ENCODE results near the gene CEP63.

CEP63 gene

DNA sequence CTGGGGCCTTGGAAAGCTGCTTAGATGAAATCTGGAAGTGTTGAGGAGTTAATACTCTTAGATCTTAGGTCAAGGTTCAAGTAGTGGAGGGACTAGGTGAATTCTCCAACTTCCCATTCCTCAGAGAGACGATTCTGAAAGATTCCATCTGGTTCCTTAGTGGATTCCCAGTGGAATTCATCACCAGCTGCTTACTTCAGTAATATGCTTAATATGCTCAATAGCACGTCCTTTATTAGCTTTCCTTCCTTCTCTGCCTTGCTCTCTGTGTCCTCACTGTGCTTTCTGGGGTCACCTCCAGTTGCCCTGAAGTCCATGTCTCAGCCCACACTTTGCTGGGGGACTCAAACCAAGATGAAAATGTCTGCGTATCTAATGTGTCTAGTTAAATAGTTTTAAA, 31.0 kb downstream of the CEP63 start:
- H3K36me3 ChIP-seq (ENCODE audit: control insufficient read depth, insufficient read depth, low read length), result no peaks in the 10 kb centered on the region; the same call in 1 of the 2 replicates
- no peak overlapping the region for H3K27ac ChIP-seq (ENCODE audit: low read depth, low read length)
- H3K4me1 ChIP-seq (ENCODE audit: control insufficient read depth, insufficient read depth, low read length), result no peaks in the 10 kb centered on the region
- no peak overlapping the region for H3K9ac ChIP-seq (ENCODE audit: low read length)
- H3K9me3 ChIP-seq (ENCODE audit: control insufficient read depth, insufficient read depth, low read depth, low read length), result peaks cover 6% of the 10 kb centered on the region; the same call in 1 of the 2 replicates
- H3K27me3 ChIP-seq (ENCODE audit: control insufficient read depth, insufficient read depth, low read length), result no peaks in the 10 kb centered on the region
- H3K4me3 ChIP-seq (ENCODE audit: low read depth, low read length), result no peak overlapping the region

GRCh38 chr3:134517791-134518190, 31.9 kb downstream of the CEP63 start:
- H3K4me1 ChIP-seq (ENCODE audit: control insufficient read depth, insufficient read depth, low read length), result no peaks in the 10 kb centered on the region
- no peak overlapping the region for H3K4me3 ChIP-seq (ENCODE audit: low read depth, low read length)
- no peak overlapping the region for H3K9ac ChIP-seq (ENCODE audit: low read length)
- H3K27ac ChIP-seq (ENCODE audit: low read depth, low read length), result no peak overlapping the region
- H3K9me3 ChIP-seq (ENCODE audit: control insufficient read depth, insufficient read depth, low read depth, low read length), result peaks cover 13% of the 10 kb centered on the region
- H3K27me3 ChIP-seq (ENCODE audit: control insufficient read depth, insufficient read depth, low read length), result no peaks in the 10 kb centered on the region
- no peaks in the 10 kb centered on the region for H3K36me3 ChIP-seq (ENCODE audit: control insufficient read depth, insufficient read depth, low read length)

DNA sequence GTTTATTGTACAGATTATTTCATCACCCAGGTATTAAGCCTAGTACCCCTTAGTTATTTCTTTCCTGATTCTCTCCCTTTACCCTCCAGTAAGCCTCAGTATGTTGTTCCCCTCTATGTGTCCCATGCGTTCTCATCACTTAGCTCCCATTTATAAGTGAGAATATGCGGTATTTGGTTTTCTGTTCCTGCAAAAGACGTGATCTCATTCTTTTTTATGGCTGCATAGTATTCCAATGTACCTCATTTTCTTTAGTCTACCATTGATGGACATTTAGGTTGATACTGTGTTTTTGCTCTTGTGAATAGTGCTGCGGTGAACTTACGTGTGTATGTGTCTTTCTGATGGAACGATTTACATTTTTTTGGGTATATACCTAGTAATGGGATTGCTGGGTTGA, 36.7 kb downstream of the CEP63 start:
- Histone ChIP-seq H3K4me1 (ENCODE audit: control insufficient read depth, insufficient read depth, low read length) (no peaks in the 10 kb centered on the region), H3K9ac (ENCODE audit: low read length) (no peak overlapping the region), H3K9me3 (ENCODE audit: control insufficient read depth, insufficient read depth, low read depth, low read length) (peaks cover 33% of the 10 kb centered on the region), H3K27ac (ENCODE audit: low read depth, low read length) (no peak overlapping the region), H3K36me3 (ENCODE audit: control insufficient read depth, insufficient read depth, low read length) (no peaks in the 10 kb centered on the region), H3K27me3 (ENCODE audit: control insufficient read depth, insufficient read depth, low read length) (no peaks in the 10 kb centered on the region), H3K4me3 (ENCODE audit: low read depth, low read length) (no peak overlapping the region)

DNA sequence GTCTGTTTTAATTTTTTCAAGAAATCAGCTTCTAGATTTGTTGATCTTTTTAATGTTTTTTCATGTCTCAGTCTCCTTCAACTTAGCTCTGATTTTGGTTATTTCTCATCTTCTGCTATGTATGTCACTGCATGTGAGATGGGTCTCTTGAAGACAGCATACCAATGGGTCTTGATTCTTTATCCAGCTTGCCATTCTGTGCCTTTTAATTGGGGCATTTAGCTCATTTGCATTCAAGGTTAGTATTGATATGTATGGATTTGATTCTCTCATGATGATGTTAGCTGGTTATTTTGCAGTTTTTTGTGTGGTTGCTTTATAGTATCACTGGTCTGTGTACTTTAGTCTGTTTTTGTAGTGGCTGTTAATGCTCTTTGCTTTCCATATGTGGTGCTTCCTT, 39.4 kb downstream of the CEP63 start:
- Histone ChIP-seq H3K27ac (ENCODE audit: low read depth, low read length) (no peak overlapping the region), H3K4me3 (ENCODE audit: low read depth, low read length) (no peak overlapping the region), H3K36me3 (ENCODE audit: control insufficient read depth, insufficient read depth, low read length) (no peaks in the 10 kb centered on the region), H3K9me3 (ENCODE audit: control insufficient read depth, insufficient read depth, low read depth, low read length) (peaks cover 30% of the 10 kb centered on the region), H3K9ac (ENCODE audit: low read length) (no peak overlapping the region), H3K27me3 (ENCODE audit: control insufficient read depth, insufficient read depth, low read length) (no peaks in the 10 kb centered on the region), H3K4me1 (ENCODE audit: control insufficient read depth, insufficient read depth, low read length) (no peaks in the 10 kb centered on the region)

GRCh38 chr3:134526319-134526718, 40.5 kb downstream of the CEP63 start:
- no peaks in the 10 kb centered on the region for H3K4me1 ChIP-seq (ENCODE audit: control insufficient read depth, insufficient read depth, low read length)
- H3K9ac ChIP-seq (ENCODE audit: low read length), result no peak overlapping the region
- no peak overlapping the region for H3K27ac ChIP-seq (ENCODE audit: low read depth, low read length)
- H3K9me3 ChIP-seq (ENCODE audit: control insufficient read depth, insufficient read depth, low read depth, low read length), result peaks cover 27% of the 10 kb centered on the region
- no peaks in the 10 kb centered on the region for H3K27me3 ChIP-seq (ENCODE audit: control insufficient read depth, insufficient read depth, low read length)
- H3K36me3 ChIP-seq (ENCODE audit: control insufficient read depth, insufficient read depth, low read length), result no peaks in the 10 kb centered on the region
- H3K4me3 ChIP-seq (ENCODE audit: low read depth, low read length), result no peak overlapping the region

DNA sequence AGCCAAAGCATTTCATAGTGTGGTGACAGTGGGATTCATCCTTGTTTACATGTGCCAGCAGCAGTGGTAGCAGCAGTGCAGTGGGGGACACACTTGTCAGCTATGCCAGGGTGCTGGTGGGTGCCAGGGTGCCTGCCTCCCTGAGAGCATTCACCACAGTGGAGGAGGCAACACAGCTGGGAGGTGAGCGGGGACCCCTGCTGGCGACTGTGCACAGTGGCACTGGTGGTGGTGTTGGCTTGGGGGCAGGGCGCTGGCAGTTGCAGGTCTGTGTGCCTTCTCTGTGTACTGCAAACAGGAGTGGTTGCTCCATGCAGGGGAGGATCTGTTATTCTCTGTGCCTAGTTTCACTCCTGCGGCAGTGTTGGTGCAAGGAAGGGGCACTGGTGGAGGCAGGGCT, 41.2 kb downstream of the CEP63 start:
- H3K27me3 ChIP-seq (ENCODE audit: control insufficient read depth, insufficient read depth, low read length), result no peaks in the 10 kb centered on the region
- H3K9me3 ChIP-seq (ENCODE audit: control insufficient read depth, insufficient read depth, low read depth, low read length), result peaks cover 27% of the 10 kb centered on the region
- no peak overlapping the region for H3K27ac ChIP-seq (ENCODE audit: low read depth, low read length)
- H3K4me3 ChIP-seq (ENCODE audit: low read depth, low read length), result no peak overlapping the region
- H3K4me1 ChIP-seq (ENCODE audit: control insufficient read depth, insufficient read depth, low read length), result no peaks in the 10 kb centered on the region
- H3K9ac ChIP-seq (ENCODE audit: low read length), result no peak overlapping the region
- no peaks in the 10 kb centered on the region for H3K36me3 ChIP-seq (ENCODE audit: control insufficient read depth, insufficient read depth, low read length)

DNA sequence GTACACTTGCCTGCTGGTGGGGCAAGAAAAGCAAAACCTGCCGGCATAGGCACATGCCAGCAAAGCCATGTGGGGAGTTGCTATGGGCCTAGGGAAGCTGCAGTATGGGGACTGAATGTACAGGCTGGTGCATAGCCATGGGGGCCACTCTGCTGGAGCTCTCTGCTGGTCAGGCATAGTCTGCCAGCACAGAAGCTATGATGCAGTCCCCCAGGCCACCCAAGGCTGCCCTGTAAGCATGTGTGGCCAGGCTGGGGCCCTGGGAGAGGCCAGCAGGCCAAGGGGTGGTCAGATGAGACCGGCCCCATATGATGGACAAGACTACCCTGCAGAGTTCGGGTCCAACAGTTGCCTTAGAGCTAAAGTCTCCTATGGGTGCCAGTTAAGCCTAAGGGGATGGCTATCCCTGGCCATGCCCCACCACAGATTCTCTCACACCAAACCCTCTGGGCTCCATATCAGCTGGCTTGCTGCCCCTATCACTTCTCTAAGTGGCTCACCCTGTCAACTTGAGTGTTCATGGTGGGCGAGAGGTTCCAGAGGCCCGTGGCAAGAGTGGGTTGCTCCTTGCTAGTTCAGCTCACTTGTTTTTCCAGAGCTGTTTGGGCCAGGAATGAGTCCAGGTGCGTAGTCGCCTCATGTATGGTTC, 41.8 kb downstream of the CEP63 start:
- no peak overlapping the region for H3K27ac ChIP-seq (ENCODE audit: low read depth, low read length)
- no peak overlapping the region for H3K9ac ChIP-seq (ENCODE audit: low read length)
- H3K27me3 ChIP-seq (ENCODE audit: control insufficient read depth, insufficient read depth, low read length), result no peaks in the 10 kb centered on the region
- H3K4me1 ChIP-seq (ENCODE audit: control insufficient read depth, insufficient read depth, low read length), result no peaks in the 10 kb centered on the region
- peaks cover 22% of the 10 kb centered on the region; the same call in 1 of the 2 replicates for H3K9me3 ChIP-seq (ENCODE audit: control insufficient read depth, insufficient read depth, low read depth, low read length)
- no peaks in the 10 kb centered on the region for H3K36me3 ChIP-seq (ENCODE audit: control insufficient read depth, insufficient read depth, low read length)
- no peak overlapping the region for H3K4me3 ChIP-seq (ENCODE audit: low read depth, low read length)

GRCh38 chr3:134533493-134533892, 47.6 kb downstream of the CEP63 start:
- no peak overlapping the region for H3K9ac ChIP-seq (ENCODE audit: low read length)
- H3K4me1 ChIP-seq (ENCODE audit: control insufficient read depth, insufficient read depth, low read length), result no peaks in the 10 kb centered on the region
- H3K4me3 ChIP-seq (ENCODE audit: low read depth, low read length), result no peak overlapping the region
- no peaks in the 10 kb centered on the region for H3K27me3 ChIP-seq (ENCODE audit: control insufficient read depth, insufficient read depth, low read length)
- H3K36me3 ChIP-seq (ENCODE audit: control insufficient read depth, insufficient read depth, low read length), result peaks cover 14% of the 10 kb centered on the region
- H3K27ac ChIP-seq (ENCODE audit: low read depth, low read length), result no peak overlapping the region
- no peaks in the 10 kb centered on the region for H3K9me3 ChIP-seq (ENCODE audit: control insufficient read depth, insufficient read depth, low read depth, low read length)

- Histone ChIP-seq H3K4me1 (ENCODE audit: control insufficient read depth, insufficient read depth, low read length) (no peaks in the 10 kb centered on the region), H3K4me3 (ENCODE audit: low read depth, low read length) (no peak overlapping the region), H3K27ac (ENCODE audit: low read depth, low read length) (no peak overlapping the region), H3K9ac (ENCODE audit: low read length) (no peak overlapping the region), H3K36me3 (ENCODE audit: control insufficient read depth, insufficient read depth, low read length) (peaks cover 20% of the 10 kb centered on the region), H3K27me3 (ENCODE audit: control insufficient read depth, insufficient read depth, low read length) (no peaks in the 10 kb centered on the region), H3K9me3 (ENCODE audit: control insufficient read depth, insufficient read depth, low read depth, low read length) (no peaks in the 10 kb centered on the region)
Observed at GRCh38 chr3:134535186-134535970, 49.5 kb downstream of the CEP63 start.

DNA sequence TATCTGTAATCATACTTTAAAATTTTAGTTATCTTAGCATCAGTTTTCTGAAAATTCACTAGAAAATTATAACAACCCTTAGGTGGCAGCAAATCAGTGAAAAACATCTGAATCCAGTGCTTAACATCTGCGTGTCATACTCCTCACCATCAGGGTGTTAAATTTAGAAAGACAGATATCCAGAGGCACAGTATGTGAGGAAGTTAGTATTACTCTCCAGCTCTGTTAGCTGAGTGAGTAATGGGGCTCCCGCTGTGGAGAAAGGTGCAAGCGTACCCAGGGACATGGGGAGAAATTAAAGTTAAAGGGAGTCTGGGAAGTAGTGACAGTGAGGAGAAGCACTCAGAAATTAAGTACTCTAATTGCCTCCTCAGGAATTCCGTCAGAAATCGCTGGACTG, 50.9 kb downstream of the CEP63 start:
- no peaks in the 10 kb centered on the region for H3K4me1 ChIP-seq (ENCODE audit: control insufficient read depth, insufficient read depth, low read length)
- H3K9ac ChIP-seq (ENCODE audit: low read length), result no peak overlapping the region
- no peak overlapping the region for H3K4me3 ChIP-seq (ENCODE audit: low read depth, low read length)
- peak overlapping the region; percentile 26; the same call in 1 of the 2 replicates for H3K27ac ChIP-seq (ENCODE audit: low read depth, low read length)
- peaks cover 20% of the 10 kb centered on the region for H3K36me3 ChIP-seq (ENCODE audit: control insufficient read depth, insufficient read depth, low read length)
- H3K9me3 ChIP-seq (ENCODE audit: control insufficient read depth, insufficient read depth, low read depth, low read length), result no peaks in the 10 kb centered on the region
- H3K27me3 ChIP-seq (ENCODE audit: control insufficient read depth, insufficient read depth, low read length), result no peaks in the 10 kb centered on the region

DNA sequence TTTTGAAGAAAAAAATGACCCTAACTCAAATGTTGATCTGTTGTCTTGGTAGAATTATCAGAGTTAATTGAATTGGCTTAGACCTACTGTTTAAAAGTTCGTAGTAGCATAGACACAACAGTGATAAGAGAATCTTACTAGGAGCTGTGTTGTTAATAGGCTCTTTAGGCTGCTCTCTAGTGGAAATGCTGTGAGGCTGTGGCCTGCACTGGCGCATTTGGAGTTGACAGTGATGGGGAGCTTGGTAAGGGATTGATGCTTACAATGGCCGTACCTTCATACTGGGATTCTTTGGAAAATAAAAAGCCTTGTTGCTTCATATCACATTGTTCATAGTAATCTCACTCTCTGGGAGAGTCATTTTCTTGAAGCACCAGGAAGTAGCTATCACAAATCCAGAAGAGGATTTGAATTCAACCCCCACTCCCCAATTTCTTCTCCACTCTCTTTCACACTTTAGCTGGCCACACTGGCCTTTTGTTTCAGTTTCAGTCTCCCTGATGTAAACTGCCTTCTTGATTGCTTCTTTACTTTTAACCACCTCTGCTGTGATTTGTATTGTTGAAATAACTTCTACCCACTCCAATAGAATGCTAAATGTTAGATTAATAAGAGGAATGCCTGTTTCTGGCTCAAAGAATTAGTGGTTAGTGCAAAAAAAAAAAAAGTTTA, 56.6 kb downstream of the CEP63 start:
- no peaks in the 10 kb centered on the region for H3K4me1 ChIP-seq (ENCODE audit: control insufficient read depth, insufficient read depth, low read length)
- peaks cover 18% of the 10 kb centered on the region for H3K36me3 ChIP-seq (ENCODE audit: control insufficient read depth, insufficient read depth, low read length)
- no peak overlapping the region for H3K27ac ChIP-seq (ENCODE audit: low read depth, low read length)

More for the DNA sequence above, 56.6 kb downstream of the CEP63 start:
- H3K9ac ChIP-seq (ENCODE audit: low read length), result no peak overlapping the region
- H3K27me3 ChIP-seq (ENCODE audit: control insufficient read depth, insufficient read depth, low read length), result no peaks in the 10 kb centered on the region
- no peaks in the 10 kb centered on the region for H3K9me3 ChIP-seq (ENCODE audit: control insufficient read depth, insufficient read depth, low read depth, low read length)
- no peak overlapping the region for H3K4me3 ChIP-seq (ENCODE audit: low read depth, low read length)

Data from HUES6 (cell line).